GM06990 (cell line): ENCODE measurements around the gene TNS3.
"Not testable (repeated sequence)": the region's sequence is repeated elsewhere in the genome, so short reads cannot be mapped to it uniquely, and the experiment has no call there.

Source experiments
- DNase-seq: peaks from one replicate; pipeline ENCODE4 v3.0.0-alpha.2; 2011; ENCODE audit not compliant: insufficient read length; ENCODE audit errors: extremely low read depth
- H3K27me3 ChIP-seq: replicated peaks from 2 replicates; pipeline ENCODE4 v1.6.0; 2011; ENCODE audit warnings: low read length; ENCODE audit not compliant: control insufficient read depth, insufficient read depth
- H3K36me3 ChIP-seq: 2 replicates; pipeline ENCODE4 v1.5.1; 2011; ENCODE audit warnings: low read length; ENCODE audit not compliant: control insufficient read depth, insufficient read depth
- H3K4me3 ChIP-seq: replicated peaks from 2 replicates; pipeline ENCODE4 v1.5.1; 2011; ENCODE audit warnings: low read depth, mild to moderate bottlenecking, control low read depth, low read length
- TF ChIP-seq, protein P1 (sequence below): IDR thresholded peaks from 2 replicates; pipeline ENCODE4 v1.5.1; 2011; ENCODE audit warnings: low read length, control low read depth, mild to moderate bottlenecking, inconsistent platforms; ENCODE audit not compliant: insufficient read depth, poor library complexity, severe bottlenecking

TNS3 gene

DNA sequence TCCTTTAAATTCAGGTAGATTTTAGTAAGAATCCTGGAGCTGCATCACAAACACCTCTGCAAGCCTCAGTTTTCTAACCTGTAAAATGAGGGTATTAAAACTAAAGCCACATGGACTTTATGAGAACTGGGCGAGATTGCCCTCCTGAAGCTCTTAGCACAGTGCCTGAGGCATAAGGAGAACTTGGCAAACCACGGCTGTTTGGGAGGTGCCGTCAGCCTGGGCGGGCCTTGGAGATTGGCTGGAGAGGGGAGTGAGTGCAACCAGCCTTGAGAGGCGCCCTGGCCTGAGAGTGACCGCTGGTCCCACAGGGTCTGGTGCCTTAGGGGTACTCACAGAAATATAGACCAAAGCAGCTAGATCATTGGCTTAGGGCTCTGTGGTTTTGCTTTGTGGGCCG is 5.4 kb upstream of the TNS3 start:
- Histone ChIP-seq H3K36me3 (no peaks in the 10 kb centered on the region), H3K4me3 (no peak overlapping the region), H3K27me3 (peaks cover 7% of the 10 kb centered on the region)
- DNase-seq, result no peak
- TF ChIP-seq, protein P1, sequence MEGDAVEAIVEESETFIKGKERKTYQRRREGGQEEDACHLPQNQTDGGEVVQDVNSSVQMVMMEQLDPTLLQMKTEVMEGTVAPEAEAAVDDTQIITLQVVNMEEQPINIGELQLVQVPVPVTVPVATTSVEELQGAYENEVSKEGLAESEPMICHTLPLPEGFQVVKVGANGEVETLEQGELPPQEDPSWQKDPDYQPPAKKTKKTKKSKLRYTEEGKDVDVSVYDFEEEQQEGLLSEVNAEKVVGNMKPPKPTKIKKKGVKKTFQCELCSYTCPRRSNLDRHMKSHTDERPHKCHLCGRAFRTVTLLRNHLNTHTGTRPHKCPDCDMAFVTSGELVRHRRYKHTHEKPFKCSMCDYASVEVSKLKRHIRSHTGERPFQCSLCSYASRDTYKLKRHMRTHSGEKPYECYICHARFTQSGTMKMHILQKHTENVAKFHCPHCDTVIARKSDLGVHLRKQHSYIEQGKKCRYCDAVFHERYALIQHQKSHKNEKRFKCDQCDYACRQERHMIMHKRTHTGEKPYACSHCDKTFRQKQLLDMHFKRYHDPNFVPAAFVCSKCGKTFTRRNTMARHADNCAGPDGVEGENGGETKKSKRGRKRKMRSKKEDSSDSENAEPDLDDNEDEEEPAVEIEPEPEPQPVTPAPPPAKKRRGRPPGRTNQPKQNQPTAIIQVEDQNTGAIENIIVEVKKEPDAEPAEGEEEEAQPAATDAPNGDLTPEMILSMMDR, result no peak

DNA sequence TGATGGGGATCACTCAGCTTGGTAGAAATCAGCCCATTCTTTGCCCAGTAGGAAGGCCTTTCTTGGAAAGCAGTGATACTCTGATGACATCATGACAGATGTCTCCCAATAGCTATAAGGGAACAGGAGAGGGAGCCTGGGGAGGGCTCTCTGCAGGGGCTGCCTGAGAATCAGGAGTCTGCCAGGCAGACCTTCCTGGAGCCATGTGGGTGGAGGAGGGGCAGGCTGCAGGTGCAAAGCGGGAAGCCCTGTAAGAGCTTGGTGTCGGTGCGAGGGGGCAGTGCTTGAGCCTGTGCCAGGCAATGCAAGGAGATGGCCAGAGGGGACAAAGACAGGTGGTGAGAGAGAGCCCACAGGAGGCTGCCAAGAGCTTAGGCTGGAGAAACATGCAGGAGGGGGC is 5.0 kb upstream of the TNS3 start:
- H3K36me3 ChIP-seq, result no peaks in the 10 kb centered on the region
- TF ChIP-seq, protein P1, result no peak
- no peak overlapping the region for H3K4me3 ChIP-seq
- peaks cover 7% of the 10 kb centered on the region for H3K27me3 ChIP-seq
- DNase-seq, result no peak

DNA sequence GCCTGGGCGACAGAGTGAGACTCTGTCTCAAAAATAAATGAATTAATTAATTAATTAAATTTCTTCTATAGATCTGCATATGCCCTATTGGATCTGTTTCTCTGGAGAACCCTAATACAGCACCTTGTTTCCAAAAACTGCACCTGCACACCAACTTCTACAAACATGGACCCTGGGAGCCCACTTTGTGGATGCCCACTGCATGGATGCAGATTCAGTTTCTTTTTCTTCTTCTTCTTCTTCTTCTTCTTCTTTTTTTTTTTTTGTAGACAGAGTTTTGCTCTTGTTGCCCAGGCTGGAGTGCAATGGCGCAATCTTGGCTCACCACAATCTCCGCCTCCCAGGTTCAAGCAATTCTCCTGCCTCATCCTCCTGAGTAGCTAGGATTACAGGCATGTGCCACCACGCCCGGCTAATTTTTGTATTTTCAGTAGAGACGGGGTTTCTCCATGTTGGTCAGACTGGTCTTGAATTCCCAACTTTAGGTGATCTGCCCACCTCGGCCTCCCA is 4.3 kb upstream of the TNS3 start:
- not testable (repeated sequence) for H3K36me3 ChIP-seq, H3K27me3 ChIP-seq, H3K4me3 ChIP-seq, DNase-seq

DNA sequence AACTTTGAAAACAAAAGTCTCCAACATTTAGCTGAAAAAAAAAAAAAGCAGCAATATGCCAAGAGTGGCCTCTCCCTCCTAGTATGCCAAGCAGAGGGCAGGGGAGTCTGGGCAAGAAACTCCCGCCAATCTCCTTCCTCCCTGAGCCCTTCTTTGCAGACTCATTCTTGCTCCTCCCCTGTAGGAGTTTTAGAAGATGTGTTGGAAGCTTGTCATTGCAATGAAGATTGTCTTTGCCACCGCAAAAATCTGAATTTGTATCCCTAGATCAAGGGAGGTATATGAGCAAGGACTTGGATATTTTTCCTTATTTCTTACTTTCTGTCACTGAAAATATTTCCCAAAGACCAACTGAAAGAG is 2.6 kb upstream of the TNS3 start:
- TF ChIP-seq, protein P1, result no peak
- Histone ChIP-seq H3K36me3 (no peaks in the 10 kb centered on the region), H3K4me3 (no peak overlapping the region), H3K27me3 (peaks cover 6% of the 10 kb centered on the region)
- DNase-seq, result no peak

DNA sequence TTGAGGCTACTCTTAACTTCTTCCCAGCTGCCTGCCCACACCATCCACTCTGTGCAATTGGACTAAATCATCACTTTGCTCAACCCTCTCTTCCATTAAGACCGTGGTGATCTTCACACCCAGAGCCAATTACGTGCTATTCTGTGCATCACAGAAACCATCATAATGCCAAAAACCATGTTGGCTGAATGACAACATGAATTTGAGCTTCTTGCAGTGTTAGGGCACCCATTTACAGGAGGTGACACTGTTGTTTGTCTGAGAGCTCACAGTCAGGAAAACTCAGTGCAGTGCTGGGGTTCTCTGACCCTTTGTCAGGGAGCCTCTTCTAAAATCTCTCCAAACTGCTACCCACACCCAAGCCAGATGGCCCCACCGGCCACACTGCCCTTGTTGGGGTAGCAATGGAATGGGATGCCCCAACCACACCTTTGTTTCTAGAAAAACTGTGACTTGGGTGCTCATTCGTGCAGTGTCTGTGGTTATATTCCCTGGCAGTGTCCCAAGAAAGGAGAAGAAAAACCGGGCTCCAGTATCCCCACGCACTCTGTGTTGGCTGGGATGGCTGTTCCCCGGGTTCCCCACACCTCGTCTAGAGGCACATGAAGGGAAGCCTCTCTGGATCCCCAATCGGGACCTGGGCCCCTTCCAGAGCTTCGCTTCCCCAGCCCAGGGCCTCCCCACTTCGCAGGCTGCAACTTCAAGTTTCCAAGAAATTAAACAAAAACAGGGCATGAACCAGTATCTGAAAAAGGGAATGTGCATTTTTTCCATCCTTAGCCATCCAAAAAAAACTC is 2.0 kb upstream of the TNS3 start:
- H3K36me3 ChIP-seq, result no peaks in the 10 kb centered on the region
- H3K27me3 ChIP-seq, result peaks cover 6% of the 10 kb centered on the region
- no peak overlapping the region for H3K4me3 ChIP-seq
- TF ChIP-seq, protein P1, result no peak
- DNase-seq, result no peak

DNA sequence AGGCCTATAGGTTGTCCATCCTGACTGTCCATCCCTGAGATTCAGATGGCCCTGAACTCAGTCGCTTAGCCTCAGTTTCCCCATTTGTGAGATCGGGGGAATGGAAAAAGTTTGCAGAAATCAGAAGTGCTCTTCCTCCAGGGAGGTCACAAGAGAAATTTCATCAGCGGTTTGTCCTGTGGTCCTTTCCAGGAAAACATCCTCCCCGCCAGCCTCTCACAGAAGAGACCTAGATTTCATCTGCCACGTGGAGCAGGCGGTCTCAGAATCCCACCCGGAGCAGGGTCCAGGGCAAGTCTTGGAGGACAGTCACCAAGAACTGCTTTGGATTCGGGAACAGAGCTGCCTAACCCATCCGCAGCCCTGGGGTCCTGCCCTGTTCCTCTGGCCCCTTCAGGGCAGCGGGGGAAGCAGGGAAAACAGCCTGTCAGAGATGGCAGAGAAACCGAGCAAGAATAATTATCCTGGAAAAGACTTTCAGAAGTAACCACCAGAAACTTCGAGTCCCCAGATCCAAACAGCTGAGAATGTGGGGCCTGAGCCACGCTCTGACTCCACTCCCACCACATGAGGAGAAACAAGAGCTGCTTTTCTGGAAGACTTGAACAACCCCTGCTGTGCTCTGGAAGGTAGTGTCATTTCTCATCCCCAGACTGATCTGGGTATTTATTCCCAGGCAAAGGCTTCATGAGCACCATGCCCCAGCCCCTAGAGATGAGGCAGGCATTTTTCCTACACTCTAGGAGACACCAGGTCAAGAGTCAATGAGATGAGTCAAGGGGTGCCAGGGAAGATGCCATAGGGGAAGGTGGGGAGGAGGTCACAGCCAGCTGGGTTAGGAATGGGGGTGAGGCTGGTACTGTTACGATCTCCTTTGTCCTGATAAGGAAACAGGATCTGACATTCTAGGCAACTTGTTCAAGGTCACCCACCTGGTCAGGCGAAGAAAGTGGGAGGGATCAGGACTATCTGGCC is 1.1 kb upstream of the TNS3 start:
- no peak for DNase-seq
- TF ChIP-seq, protein P1, result no peak
- H3K36me3 ChIP-seq, result no peaks in the 10 kb centered on the region
- no peak overlapping the region for H3K4me3 ChIP-seq
- peaks cover 6% of the 10 kb centered on the region for H3K27me3 ChIP-seq
